Stimulated activated CD8-positive, alpha-beta memory T cell treated with anti-CD3 and anti-CD28 coated beads, Interleukin-15, amount 100 ng/mL, for 1 hour (primary cell): ENCODE results near the gene GPX2.

Experiments used
- DNase-seq: peaks from one replicate; pipeline ENCODE4 v3.0.0-alpha.2; 2020; ENCODE audit warnings: low read depth

Gene GPX2

DNA sequence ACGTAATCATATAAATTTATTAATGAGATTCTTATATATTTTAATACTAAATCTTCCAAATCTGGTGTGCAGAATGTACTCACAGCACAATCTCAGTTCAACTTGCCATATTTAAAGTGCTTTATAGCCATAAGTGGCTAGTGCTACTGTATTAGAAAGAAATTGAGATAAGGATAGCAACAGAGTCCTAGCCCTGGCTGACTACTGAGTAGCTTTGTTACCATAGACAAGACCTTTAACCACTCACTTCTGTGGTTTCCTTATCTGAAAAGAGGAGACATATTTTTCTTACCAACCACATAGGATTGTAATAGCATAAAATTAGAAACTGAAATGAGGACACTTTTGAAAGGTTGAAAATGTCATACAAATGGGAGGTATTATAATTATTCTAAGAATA, 30.3 kb downstream of the GPX2 start:
- DNase-seq: no peak

DNA sequence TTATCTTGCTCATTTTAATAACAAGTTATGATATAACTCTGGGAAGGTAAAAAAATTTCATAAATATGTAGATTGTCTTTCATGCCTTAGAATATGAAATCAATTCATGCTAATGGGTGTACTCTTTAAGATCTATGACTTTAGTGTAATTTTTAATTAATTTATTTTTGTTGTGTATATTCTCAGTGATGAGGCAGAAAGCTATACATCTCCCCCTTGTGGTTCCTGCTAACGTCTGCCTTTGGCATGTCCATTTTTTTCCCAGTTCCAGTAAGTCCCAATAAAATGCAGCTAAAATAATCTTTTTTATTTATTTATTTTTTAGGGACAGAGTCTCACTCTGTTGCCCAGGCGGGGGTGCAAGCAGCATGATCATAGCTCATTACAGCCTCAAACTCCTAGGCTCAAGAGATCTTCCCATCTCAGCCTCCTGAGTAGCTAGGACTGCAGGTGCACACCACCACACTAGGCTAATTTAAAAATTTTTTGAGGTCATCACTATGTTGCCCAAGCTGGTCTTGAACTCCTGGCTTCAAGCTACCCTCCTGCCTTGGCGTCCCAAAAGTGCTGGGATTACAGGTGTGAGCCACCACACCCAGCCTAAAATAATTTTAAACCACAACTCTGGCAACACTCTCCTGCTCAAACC, 31.6 kb downstream of the GPX2 start:
- DNase-seq: no peak

DNA sequence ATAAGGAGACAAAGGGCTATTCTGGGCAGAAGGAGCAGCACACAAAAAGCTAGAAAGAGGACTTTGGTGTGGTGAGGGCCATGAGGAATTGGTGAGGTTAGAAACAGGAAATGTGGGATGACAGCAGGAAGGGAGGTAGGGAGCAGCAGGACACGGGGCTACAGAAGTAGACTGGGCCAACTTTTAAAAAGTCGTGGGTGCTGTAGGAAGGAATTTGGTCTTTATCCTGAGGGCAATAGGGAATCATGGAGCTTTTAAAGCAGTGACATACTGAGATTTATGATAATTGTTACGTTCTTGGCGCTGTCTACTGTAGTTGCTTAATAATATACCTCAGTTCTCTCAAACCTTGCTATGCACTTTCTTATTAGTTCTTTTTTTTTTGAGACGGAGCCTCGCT, 36.5 kb downstream of the GPX2 start:
- no peak for DNase-seq

DNA sequence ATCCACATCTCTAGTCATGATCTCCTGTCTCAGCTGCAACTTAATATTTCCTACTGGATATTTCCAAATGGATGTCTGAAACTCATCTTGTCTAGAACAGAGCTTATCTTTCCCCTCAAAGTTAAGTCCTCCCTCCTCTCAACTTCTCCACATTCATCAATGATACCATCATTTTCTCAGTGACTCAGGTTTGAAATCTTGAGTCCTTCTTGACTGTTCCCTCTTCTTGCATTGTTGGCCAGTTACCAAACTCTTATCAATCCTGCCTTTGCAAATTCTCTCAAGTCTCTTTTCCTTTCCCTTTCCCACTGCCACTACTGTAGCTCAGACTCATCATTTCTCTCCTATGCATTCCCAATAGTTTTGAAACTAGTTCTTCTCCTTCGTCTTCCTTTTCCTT, 42.6 kb downstream of the GPX2 start:
- DNase-seq: no peak

DNA sequence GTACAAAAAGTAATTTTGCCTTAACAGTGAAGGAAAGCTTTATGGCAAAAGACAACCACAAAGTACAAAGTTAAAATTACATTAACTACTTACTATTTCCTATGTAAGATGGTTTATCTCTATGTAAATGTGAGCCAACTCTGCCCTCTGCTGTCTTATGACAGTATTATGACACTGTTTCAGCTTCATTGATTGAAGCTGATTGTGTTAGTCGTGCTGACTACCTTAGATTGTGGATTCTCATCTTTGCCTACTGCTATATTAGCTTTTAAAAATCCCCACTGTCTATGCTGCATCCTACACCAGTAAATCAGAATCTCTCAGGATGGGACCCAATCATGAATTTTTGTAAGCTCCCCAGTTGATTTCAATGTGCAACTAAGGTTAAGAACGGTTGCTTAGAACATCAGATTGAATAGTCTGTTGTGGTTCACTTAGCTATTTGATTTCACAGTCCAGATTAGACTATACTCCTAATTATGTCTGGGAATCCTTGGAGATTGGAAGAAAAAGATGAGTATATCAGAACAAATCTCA, 50.6 kb downstream of the GPX2 start:
- DNase-seq: no peak

DNA sequence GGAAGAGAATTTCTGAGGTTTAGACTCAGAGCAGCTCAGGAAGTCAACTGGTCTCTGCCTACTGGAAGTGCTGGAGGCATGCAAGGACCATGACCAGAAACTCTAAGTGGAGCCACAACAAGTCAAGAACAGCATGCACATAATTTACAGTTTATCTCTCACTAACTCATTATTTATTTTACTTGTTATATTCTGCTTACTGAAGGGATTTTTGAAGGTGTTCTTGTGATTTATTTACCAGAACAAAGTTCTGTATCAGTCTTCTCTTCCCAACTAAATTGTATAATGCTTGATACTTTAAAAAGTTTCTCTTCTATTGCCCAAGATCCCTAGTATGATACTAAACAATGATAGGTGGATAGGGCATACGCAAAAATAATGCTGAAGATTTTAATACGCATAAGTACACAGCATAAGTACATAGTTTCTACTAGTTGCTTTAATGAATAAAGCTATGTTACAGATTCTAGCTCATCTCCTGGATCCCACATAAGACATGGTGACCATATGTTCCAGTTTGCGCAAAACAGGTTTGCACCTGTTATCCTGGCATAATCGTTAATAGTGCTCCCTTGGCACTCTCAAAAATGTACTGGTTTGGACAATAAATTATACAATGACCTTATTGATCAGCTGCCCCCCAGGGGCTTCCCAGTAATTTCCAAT, 51.2 kb downstream of the GPX2 start:
- no peak for DNase-seq

DNA sequence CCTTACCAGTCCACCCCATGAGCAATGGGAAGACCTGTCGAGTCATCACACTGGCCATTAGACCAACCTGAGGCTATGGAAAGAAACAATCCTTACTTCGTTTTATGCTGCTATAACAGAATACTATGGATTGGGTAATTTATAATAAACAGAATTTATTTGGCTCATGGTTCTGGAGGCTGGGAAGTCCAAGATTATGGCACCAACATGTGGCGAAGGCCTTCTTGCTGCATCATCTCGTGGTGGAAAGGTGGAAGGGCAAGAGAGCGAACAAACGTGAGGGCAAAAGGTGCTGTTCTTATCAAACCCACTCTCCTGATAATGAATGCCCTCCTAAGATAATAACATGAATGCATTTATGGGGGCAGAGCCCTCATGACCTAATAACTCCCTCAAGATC, 53.2 kb downstream of the GPX2 start:
- no peak for DNase-seq
